HepG2 (cell line): ENCODE measurements around the gene PPCS. TPM values are rescaled to one million over a fixed set of nuclear protein-coding genes. Genes with fewer than 3 reads are reported as not detected.
A peak's percentile ranks its signal among the peaks of the same experiment; 100 is the strongest.

Source experiments
- GTF2F1 ChIP-seq: fragments of 150-350 bp; IDR thresholded peaks from 2 replicates; pipeline ENCODE4 v1.6.1; 2014; ENCODE audit warnings: low read length
- HMGXB4 ChIP-seq, 2 experiments: sonication (generic) in 1 of 2; formaldehyde crosslinking in 1 of 2; IDR thresholded peaks; 2 replicates each; pipeline versions ENCODE4 v1.4.0 to v1.6.1; 2018 to 2020; ENCODE audit warnings: missing genetic modification reagents in 2 of 2, borderline replicate concordance in 1 of 2, low read depth in 1 of 2, mild to moderate bottlenecking in 1 of 2, missing biosample characterization in 1 of 2
- ISX ChIP-seq: sonication (generic); formaldehyde crosslinking; conservative IDR thresholded peaks from 2 replicates; pipeline ENCODE4 v1.5.0; 2020; ENCODE audit warnings: missing genetic modification reagents
- KLF13 ChIP-seq: sonication (generic); formaldehyde crosslinking; IDR thresholded peaks from 2 replicates; pipeline ENCODE4 v1.4.0; 2020; ENCODE audit warnings: mild to moderate bottlenecking, missing genetic modification reagents
- NFATC3 ChIP-seq: sonication (generic); formaldehyde crosslinking; IDR thresholded peaks from 2 replicates; pipeline ENCODE4 v1.5.1; 2020; ENCODE audit warnings: mild to moderate bottlenecking, missing genetic modification reagents
- TEAD3 ChIP-seq: optimal IDR thresholded peaks from 2 replicates; pipeline ENCODE3; 2016; ENCODE audit warnings: borderline replicate concordance
- TMF1 ChIP-seq: sonication (generic); formaldehyde crosslinking; IDR thresholded peaks from 2 replicates; pipeline ENCODE4 v1.8.1; 2022; ENCODE audit warnings: low read depth, missing genetic modification reagents
- TP53 ChIP-seq: sonication (generic); formaldehyde crosslinking; conservative IDR thresholded peaks from 2 replicates; pipeline ENCODE4 v1.4.0; 2020; ENCODE audit warnings: missing genetic modification reagents
- ZBTB37 ChIP-seq: sonication (generic); formaldehyde crosslinking; IDR thresholded peaks from 2 replicates; pipeline ENCODE4 v1.4.0; 2020; ENCODE audit warnings: mild to moderate bottlenecking, missing genetic modification reagents
- ZKSCAN1 ChIP-seq: fragments of 150-350 bp; IDR thresholded peaks from 2 replicates; pipeline ENCODE4 v1.6.1; 2014; ENCODE audit warnings: low read length
- ZNF264 ChIP-seq: sonication (generic); formaldehyde crosslinking; IDR thresholded peaks from 2 replicates; pipeline ENCODE4 v1.4.0; 2020; ENCODE audit warnings: missing genetic modification reagents
- ZNF430 ChIP-seq: sonication (generic); formaldehyde crosslinking; IDR thresholded peaks from 2 replicates; pipeline ENCODE4 v1.9.0; 2021; ENCODE audit warnings: mild to moderate bottlenecking, missing genetic modification reagents
- ZNF451 ChIP-seq: sonication (generic); formaldehyde crosslinking; IDR thresholded peaks from 2 replicates; pipeline ENCODE4 v1.5.0; 2020; ENCODE audit warnings: mild to moderate bottlenecking, missing genetic modification reagents
- ZNF644 ChIP-seq: IDR thresholded peaks from 2 replicates; pipeline ENCODE4 v1.6.1; 2016; ENCODE audit warnings: low read depth
- ZNF687 ChIP-seq: sonication (generic); formaldehyde crosslinking; IDR thresholded peaks from 2 replicates; pipeline ENCODE4 v1.5.1; 2020; ENCODE audit warnings: mild to moderate bottlenecking, missing genetic modification reagents, moderate library complexity
- ZNF83 ChIP-seq: sonication (generic); formaldehyde crosslinking; IDR thresholded peaks from 2 replicates; pipeline ENCODE4 v1.4.0; 2020; ENCODE audit warnings: missing genetic modification reagents, mild to moderate bottlenecking, borderline replicate concordance
- polyA plus RNA-seq, 8 experiments: library from polyadenylated mRNA; depleted of rRNA in 3 of 8; stranded (reverse) in 7 of 8; unstranded in 1 of 8; fragments of >200 nt; fragmentation: Illumina TruSeq in 4 of 8; extraction: Trizol in 4 of 8; gene quantifications; 2 replicates each; pipeline versions ENCODE4 v1.2.1 to v1.2.3, GENCODE V29; 2011 to 2016; ENCODE audit warnings: low read depth in 4 of 8, missing spikeins in 1 of 8, mixed read lengths in 1 of 8; ENCODE audit not compliant: insufficient read depth in 1 of 8
- total RNA-seq, 5 experiments: library from RNA; depleted of rRNA; stranded (reverse); fragments of >200 nt; fragmentation: Illumina TruSeq; extraction: Trizol; gene quantifications; 2 replicates each; pipeline ENCODE4 v1.2.3, GENCODE V29; 2016; ENCODE audit warnings: low read depth in 1 of 5
- TF ChIP-seq, protein P1 (sequence below): IDR thresholded peaks from 2 replicates; pipeline ENCODE4 v1.6.1; 2012; ENCODE audit warnings: inconsistent platforms
- TF ChIP-seq, protein P2 (sequence below): sonication (generic); formaldehyde crosslinking; IDR thresholded peaks from 2 replicates; pipeline ENCODE4 v1.8.1; 2023; ENCODE audit warnings: mild to moderate bottlenecking, moderate library complexity, missing genetic modification reagents
- TF ChIP-seq, protein P3 (sequence below): sonication (generic); formaldehyde crosslinking; IDR thresholded peaks from 2 replicates; pipeline ENCODE4 v1.4.0; 2020; ENCODE audit warnings: mild to moderate bottlenecking, low read depth, missing genetic modification reagents
- TF ChIP-seq, protein P4 (sequence below): sonication (generic); formaldehyde crosslinking; IDR thresholded peaks from 2 replicates; pipeline ENCODE4 v1.4.0; 2020; ENCODE audit warnings: mild to moderate bottlenecking, missing genetic modification reagents

The PPCS gene
- total and polyA plus RNA-seq, 2 of the 13 experiments (the other 11 are each of a cell fraction or from before 2014, with no cell fraction given) = 13.4 to 38.9 TPM

GRCh38 chr1:42456754-42457089 is 379 bp downstream of the PPCS start (continued):
- TF ChIP-seq GTF2F1 (no peak), TEAD3 (CRISPR knock-in tag) (no peak), ZBTB37 (CRISPR knock-in tag) (no peak), NFATC3 (no peak), ZNF264 (CRISPR knock-in tag) (no peak), ZKSCAN1 (no peak), ZNF83 (CRISPR knock-in tag) (no peak), ZNF687 (CRISPR knock-in tag) (peak; percentile 48), TMF1 (CRISPR knock-in tag) (no peak), KLF13 (CRISPR knock-in tag) (no peak), TP53 (no peak), ZNF644 (no peak), ZNF451 (no peak), ZNF430 (CRISPR knock-in tag) (peak; percentile 80), ISX (no peak), HMGXB4 (CRISPR knock-in tag; IDR thresholded peaks at IDR 0.05; ENCODE audit: borderline replicate concordance in 1 of 2, low read depth in 1 of 2) (peak; percentile 20 to 48; a peak in 2 of 4 replicates)
- TF ChIP-seq, protein P1, sequence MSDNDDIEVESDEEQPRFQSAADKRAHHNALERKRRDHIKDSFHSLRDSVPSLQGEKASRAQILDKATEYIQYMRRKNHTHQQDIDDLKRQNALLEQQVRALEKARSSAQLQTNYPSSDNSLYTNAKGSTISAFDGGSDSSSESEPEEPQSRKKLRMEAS = no peak; the same call in 1 of the 2 replicates
- TF ChIP-seq, protein P2, sequence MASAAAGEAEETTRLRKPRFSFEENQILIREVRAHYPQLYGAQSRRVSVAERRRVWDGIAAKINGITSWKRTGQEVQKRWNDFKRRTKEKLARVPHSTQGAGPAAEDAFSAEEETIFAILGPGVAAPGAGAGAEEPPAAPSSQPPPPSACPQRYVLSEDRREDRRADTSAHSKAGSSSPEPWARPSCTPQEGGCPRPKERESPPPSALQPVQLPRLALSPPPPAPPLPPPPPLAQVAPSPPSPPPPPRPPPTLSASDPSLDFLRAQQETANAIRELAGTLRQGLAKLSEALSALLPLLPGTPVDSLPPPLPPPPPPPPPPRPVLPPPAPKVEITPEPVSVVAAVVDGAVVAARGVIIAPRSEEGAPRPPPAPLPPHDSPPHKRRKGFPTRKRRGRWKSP (CRISPR knock-in tag) = peak; percentile 14; the same call in 1 of the 2 replicates
- TF ChIP-seq, protein P3, sequence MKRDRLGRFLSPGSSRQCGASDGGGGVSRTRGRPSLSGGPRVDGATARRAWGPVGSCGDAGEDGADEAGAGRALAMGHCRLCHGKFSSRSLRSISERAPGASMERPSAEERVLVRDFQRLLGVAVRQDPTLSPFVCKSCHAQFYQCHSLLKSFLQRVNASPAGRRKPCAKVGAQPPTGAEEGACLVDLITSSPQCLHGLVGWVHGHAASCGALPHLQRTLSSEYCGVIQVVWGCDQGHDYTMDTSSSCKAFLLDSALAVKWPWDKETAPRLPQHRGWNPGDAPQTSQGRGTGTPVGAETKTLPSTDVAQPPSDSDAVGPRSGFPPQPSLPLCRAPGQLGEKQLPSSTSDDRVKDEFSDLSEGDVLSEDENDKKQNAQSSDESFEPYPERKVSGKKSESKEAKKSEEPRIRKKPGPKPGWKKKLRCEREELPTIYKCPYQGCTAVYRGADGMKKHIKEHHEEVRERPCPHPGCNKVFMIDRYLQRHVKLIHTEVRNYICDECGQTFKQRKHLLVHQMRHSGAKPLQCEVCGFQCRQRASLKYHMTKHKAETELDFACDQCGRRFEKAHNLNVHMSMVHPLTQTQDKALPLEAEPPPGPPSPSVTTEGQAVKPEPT (CRISPR knock-in tag) = no peak
- TF ChIP-seq, protein P4, sequence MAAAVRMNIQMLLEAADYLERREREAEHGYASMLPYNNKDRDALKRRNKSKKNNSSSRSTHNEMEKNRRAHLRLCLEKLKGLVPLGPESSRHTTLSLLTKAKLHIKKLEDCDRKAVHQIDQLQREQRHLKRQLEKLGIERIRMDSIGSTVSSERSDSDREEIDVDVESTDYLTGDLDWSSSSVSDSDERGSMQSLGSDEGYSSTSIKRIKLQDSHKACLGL (CRISPR knock-in tag) = peak; percentile 54; the same call in 1 of the 2 replicates
